OCI-LY1 (cell line): Measurements from ENCODE around the gene VSTM4.

Experiments used
- EZH2 ChIP-seq: fragments of 200-600 bp; sonication (generic), shearing (Covaris generic); IDR thresholded peaks from 2 replicates; pipeline ENCODE4 v1.8.0; 2017; ENCODE audit warnings: borderline replicate concordance, mixed run types, mild to moderate bottlenecking, antibody characterized with exemption, low read length, moderate library complexity, mixed read lengths
- TF ChIP-seq, protein P1 (sequence below): fragments of 200-600 bp; sonication (generic), shearing (Covaris generic); IDR thresholded peaks from 2 replicates; pipeline ENCODE4 v1.5.1; 2017; ENCODE audit warnings: mild to moderate bottlenecking, antibody characterized with exemption, low read length, moderate library complexity, mixed read lengths

DNA sequence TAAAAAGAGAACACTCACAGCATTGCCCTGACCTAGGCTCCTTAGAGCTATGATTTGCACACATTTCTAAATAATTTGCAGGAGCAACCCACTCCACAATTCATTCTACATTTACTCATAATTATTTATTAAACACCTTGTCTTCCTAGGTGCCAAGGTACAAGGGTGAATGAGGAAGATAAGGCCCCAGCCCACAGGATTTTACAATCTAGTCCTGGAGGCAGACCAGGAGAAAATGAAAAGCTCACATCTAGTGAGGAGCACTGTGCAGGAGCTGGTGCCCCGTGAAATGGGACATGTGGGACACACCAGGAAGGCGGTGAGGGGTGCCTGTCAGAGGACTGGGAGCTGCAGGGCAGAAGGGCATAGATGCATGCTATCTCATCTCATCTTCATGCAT lies 116.0 kb downstream of the VSTM4 start:
- TF ChIP-seq EZH2 = no peak
- TF ChIP-seq, protein P1, sequence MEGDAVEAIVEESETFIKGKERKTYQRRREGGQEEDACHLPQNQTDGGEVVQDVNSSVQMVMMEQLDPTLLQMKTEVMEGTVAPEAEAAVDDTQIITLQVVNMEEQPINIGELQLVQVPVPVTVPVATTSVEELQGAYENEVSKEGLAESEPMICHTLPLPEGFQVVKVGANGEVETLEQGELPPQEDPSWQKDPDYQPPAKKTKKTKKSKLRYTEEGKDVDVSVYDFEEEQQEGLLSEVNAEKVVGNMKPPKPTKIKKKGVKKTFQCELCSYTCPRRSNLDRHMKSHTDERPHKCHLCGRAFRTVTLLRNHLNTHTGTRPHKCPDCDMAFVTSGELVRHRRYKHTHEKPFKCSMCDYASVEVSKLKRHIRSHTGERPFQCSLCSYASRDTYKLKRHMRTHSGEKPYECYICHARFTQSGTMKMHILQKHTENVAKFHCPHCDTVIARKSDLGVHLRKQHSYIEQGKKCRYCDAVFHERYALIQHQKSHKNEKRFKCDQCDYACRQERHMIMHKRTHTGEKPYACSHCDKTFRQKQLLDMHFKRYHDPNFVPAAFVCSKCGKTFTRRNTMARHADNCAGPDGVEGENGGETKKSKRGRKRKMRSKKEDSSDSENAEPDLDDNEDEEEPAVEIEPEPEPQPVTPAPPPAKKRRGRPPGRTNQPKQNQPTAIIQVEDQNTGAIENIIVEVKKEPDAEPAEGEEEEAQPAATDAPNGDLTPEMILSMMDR = no peak
